Neutrophil (primary cell): Measurements from ENCODE around the gene BCL2L12.

Source experiments
- H3K27ac ChIP-seq: fragments of 200-600 bp; sonication (generic); 2 replicates; pipeline ENCODE4 v1.5.1; 2016; ENCODE audit warnings: mild to moderate bottlenecking, moderate library complexity
- H3K27me3 ChIP-seq: fragments of 200-600 bp; sonication (generic); 2 replicates; pipeline ENCODE4 v1.6.0; 2016; ENCODE audit warnings: mild to moderate bottlenecking
- H3K36me3 ChIP-seq: fragments of 200-600 bp; sonication (generic); 2 replicates; pipeline ENCODE4 v1.5.1; 2017
- H3K4me1 ChIP-seq, 2 experiments: fragments of 200-600 bp in 1 of 2; sonication (generic) in 1 of 2; 1 replicate in 1 of 2; 2 replicates in 1 of 2; pipeline versions ENCODE4 v1.5.1 to v1.6.1; 2013 to 2016; ENCODE audit warnings: low read depth in 1 of 2, low read length in 1 of 2, mild to moderate bottlenecking in 1 of 2, moderate library complexity in 1 of 2; ENCODE audit not compliant: control insufficient read depth in 1 of 2, insufficient read depth in 1 of 2
- H3K4me3 ChIP-seq, 2 experiments: fragments of 200-600 bp in 1 of 2; sonication (generic) in 1 of 2; 1 replicate in 1 of 2; 2 replicates in 1 of 2; pipeline ENCODE4 v1.5.1; 2013 to 2016; ENCODE audit warnings: low read depth in 1 of 2, low read length in 1 of 2, mild to moderate bottlenecking in 1 of 2, moderate library complexity in 1 of 2
- H3K9me3 ChIP-seq: fragments of 200-600 bp; sonication (generic); 2 replicates; pipeline ENCODE4 v1.5.1; 2016
- CTCF ChIP-seq: fragments of 200-600 bp; sonication (generic); IDR thresholded peaks from 2 replicates; pipeline ENCODE4 v1.5.1; 2016; ENCODE audit warnings: antibody characterized with exemption

The BCL2L12 gene

DNA sequence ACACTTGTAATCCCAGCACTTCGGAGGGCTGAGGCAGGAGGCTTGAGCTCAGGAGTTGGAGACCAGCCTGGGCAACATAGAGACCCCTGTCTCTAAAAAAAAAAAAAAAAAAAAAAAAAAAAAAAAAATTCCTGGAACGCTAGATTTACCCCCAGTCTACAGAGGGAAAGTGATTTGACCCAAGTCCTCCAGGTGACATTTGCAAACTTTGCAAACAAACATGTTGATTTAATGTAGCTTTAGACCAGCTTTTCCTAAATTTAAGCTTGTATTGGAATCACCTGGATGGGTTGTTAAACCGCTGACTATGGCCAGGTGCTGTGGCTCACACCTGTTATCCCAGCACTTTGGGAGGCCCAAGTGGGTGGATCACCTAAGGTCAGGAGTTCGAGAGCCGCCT is 33.6 kb downstream of the BCL2L12 start:
- no peak for TF ChIP-seq CTCF
- Histone ChIP-seq H3K4me1 (no peaks in the 10 kb centered on the region), H3K27ac (no peak overlapping the region), H3K27me3 (peaks cover 19% of the 10 kb centered on the region), H3K4me3 (no peak overlapping the region), H3K36me3 (no peaks in the 10 kb centered on the region), H3K9me3 (no peaks in the 10 kb centered on the region)

GRCh38 chr19:49700563-49700962 is 34.8 kb downstream of the BCL2L12 start:
- TF ChIP-seq CTCF = no peak
- H3K36me3 ChIP-seq = no peaks in the 10 kb centered on the region
- no peaks in the 10 kb centered on the region for H3K9me3 ChIP-seq
- peaks cover 19% of the 10 kb centered on the region for H3K27me3 ChIP-seq
- H3K4me1 ChIP-seq = no peaks in the 10 kb centered on the region
- no peak overlapping the region for H3K27ac ChIP-seq
- H3K4me3 ChIP-seq = no peak overlapping the region

DNA sequence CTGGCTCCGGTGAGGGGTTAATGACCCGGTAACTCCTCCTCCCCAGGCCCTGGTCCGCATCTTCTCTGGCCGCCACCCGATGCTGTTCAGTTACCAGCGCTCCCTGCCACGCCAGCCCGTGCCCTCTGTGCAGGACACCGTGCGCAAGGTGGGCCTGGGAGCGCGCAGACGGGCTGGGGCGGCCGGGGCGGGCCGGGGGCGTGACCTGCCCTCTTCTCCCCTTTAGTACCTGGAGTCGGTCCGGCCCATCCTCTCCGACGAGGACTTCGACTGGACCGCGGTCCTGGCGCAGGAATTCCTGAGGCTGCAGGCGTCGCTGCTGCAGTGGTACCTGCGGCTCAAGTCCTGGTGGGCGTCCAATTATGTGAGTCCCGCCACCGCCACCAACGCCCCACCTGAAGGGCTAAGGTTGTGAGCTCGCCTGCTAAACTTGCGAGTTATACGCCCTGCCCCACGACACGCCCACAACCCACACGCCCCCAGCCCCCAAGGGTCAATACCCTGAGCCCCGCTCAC is 35.6 kb downstream of the BCL2L12 start:
- Histone ChIP-seq H3K27ac (no peak overlapping the region), H3K36me3 (no peaks in the 10 kb centered on the region)

DNA sequence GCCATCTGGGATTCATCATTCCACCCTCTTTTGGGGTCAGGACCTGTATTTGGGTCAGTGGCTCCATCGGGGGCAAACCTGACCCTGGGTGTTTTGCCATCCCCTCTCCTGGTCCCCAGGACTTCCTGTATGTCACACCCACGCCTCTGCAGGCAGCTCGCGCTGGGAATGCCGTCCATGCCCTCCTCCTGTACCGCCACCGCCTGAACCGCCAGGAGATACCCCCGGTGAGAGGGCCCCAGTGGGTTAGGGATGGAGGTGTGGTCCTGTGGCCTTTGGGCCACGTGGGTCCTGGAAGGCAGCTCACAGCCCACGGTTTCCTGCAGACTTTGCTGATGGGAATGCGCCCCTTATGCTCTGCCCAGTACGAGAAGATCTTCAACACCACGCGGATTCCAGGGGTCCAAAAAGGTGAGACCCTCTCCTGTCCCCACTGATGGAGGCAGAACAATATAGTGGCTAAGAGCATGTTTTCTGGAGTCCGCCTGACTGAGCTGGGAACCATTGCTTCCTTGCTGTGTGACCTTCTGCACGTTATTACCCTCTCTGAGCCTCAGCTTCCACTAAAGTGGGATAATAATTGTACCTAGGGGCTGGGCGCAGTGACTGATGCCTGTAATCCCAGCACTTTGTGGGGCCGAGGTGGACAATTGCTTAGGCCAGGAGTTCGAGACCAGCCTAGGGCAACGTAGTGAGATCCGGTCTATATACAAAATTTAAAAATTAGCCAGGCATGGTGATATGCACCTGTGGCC is 39.3 kb downstream of the BCL2L12 start:
- no peak for TF ChIP-seq CTCF
- Histone ChIP-seq H3K4me3 (no peak overlapping the region), H3K9me3 (no peaks in the 10 kb centered on the region), H3K36me3 (no peaks in the 10 kb centered on the region), H3K4me1 (no peaks in the 10 kb centered on the region), H3K27me3 (peaks cover 13% of the 10 kb centered on the region), H3K27ac (no peak overlapping the region)

More for the DNA sequence above, 35.6 kb downstream of the BCL2L12 start:
- no peak for TF ChIP-seq CTCF
- Histone ChIP-seq H3K4me3 (no peak overlapping the region), H3K9me3 (no peaks in the 10 kb centered on the region), H3K4me1 (no peaks in the 10 kb centered on the region), H3K27me3 (peaks cover 19% of the 10 kb centered on the region)

DNA sequence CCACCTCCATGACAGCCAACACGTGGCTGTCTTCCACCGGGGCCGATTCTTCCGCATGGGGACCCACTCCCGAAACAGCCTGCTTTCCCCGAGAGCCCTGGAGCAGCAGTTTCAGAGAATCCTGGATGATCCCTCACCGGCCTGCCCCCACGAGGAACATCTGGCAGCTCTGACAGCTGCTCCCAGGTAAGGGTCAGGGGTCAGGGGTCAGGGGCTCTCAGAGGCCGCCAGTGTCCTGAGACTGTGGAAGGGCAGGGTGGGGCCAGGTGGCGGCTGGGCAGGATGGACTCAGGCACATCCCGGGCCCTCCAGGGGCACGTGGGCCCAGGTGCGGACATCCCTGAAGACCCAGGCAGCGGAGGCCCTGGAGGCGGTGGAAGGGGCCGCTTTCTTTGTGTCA is 40.2 kb downstream of the BCL2L12 start:
- Histone ChIP-seq H3K9me3 (no peaks in the 10 kb centered on the region), H3K27me3 (peaks cover 6% of the 10 kb centered on the region), H3K36me3 (no peaks in the 10 kb centered on the region), H3K27ac (no peak overlapping the region), H3K4me3 (no peak overlapping the region), H3K4me1 (no peaks in the 10 kb centered on the region)
- TF ChIP-seq CTCF = no peak
